IPS-18c (cell line): Measurements from ENCODE around the gene SLC39A7.

Source experiments
- H3K4me3 ChIP-seq: 2 replicates; pipeline ENCODE4 v1.7.0; 2013; ENCODE audit warnings: low read depth, mild to moderate bottlenecking, low read length, moderate library complexity; ENCODE audit not compliant: insufficient read depth
- H3K9me3 ChIP-seq: one replicate; pipeline ENCODE4 v1.6.1; 2013; ENCODE audit warnings: mild to moderate bottlenecking, low read length, moderate library complexity; ENCODE audit not compliant: control insufficient read depth, insufficient read depth

Gene SLC39A7

GRCh38 chr6:33168284-33168601, 32.4 kb upstream of the SLC39A7 start:
- H3K4me3 ChIP-seq, result no peak overlapping the region
- no peaks in the 10 kb centered on the region for H3K9me3 ChIP-seq

GRCh38 chr6:33168639-33169038, 32.0 kb upstream of the SLC39A7 start:
- no peak overlapping the region for H3K4me3 ChIP-seq
- no peaks in the 10 kb centered on the region for H3K9me3 ChIP-seq

GRCh38 chr6:33169291-33170175, 31.1 kb upstream of the SLC39A7 start:
- H3K4me3 ChIP-seq, result no peak overlapping the region
- no peaks in the 10 kb centered on the region for H3K9me3 ChIP-seq

GRCh38 chr6:33170176-33171015, 30.3 kb upstream of the SLC39A7 start:
- Histone ChIP-seq H3K9me3 (no peaks in the 10 kb centered on the region), H3K4me3 (no peak overlapping the region)

- H3K4me3 ChIP-seq, result no peak overlapping the region
- no peaks in the 10 kb centered on the region for H3K9me3 ChIP-seq
These were observed 29.4 kb upstream of the SLC39A7 start for GRCh38 chr6:33171016-33171879.

- Histone ChIP-seq H3K9me3 (no peaks in the 10 kb centered on the region), H3K4me3 (no peak overlapping the region)
These were observed 28.6 kb upstream of the SLC39A7 start for GRCh38 chr6:33171880-33172687.

GRCh38 chr6:33172688-33173534, 27.8 kb upstream of the SLC39A7 start:
- Histone ChIP-seq H3K4me3 (no peak overlapping the region), H3K9me3 (no peaks in the 10 kb centered on the region)

GRCh38 chr6:33173535-33174180, 27.0 kb upstream of the SLC39A7 start:
- no peaks in the 10 kb centered on the region for H3K9me3 ChIP-seq
- no peak overlapping the region for H3K4me3 ChIP-seq

GRCh38 chr6:33174784-33175183, 25.9 kb upstream of the SLC39A7 start:
- Histone ChIP-seq H3K4me3 (no peak overlapping the region), H3K9me3 (no peaks in the 10 kb centered on the region)

- Histone ChIP-seq H3K4me3 (no peak overlapping the region), H3K9me3 (no peaks in the 10 kb centered on the region)
These were observed 25.1 kb upstream of the SLC39A7 start for GRCh38 chr6:33175436-33176069.

- no peak overlapping the region for H3K4me3 ChIP-seq
- H3K9me3 ChIP-seq, result no peaks in the 10 kb centered on the region
These were observed 23.8 kb upstream of the SLC39A7 start for GRCh38 chr6:33176906-33177305.

- H3K4me3 ChIP-seq, result no peak overlapping the region
- H3K9me3 ChIP-seq, result no peaks in the 10 kb centered on the region
These were observed 22.9 kb upstream of the SLC39A7 start for GRCh38 chr6:33177552-33178446.

GRCh38 chr6:33178755-33179475, 21.8 kb upstream of the SLC39A7 start:
- H3K9me3 ChIP-seq, result no peaks in the 10 kb centered on the region
- H3K4me3 ChIP-seq, result no peak overlapping the region

- Histone ChIP-seq H3K4me3 (no peak overlapping the region), H3K9me3 (no peaks in the 10 kb centered on the region)
These were observed 19.5 kb upstream of the SLC39A7 start for GRCh38 chr6:33181141-33181540.
